NCI-H82 treated with DMSO at 0.1 percent for 48 hours (cell line): ENCODE data around the gene SIRT4.

ENCODE experiments used
- DNase-seq: peaks from one replicate; lab custom pipeline; 2025; ENCODE audit not compliant: unreplicated experiment; lab: John Stamatoyannopoulos, UW

The SIRT4 gene

GRCh38 chr12:120278137-120279069 is 23.7 kb upstream of the SIRT4 start:
- DNase-seq, result no peak

- no peak for DNase-seq
These were observed 18.8 kb upstream of the SIRT4 start for GRCh38 chr12:120283318-120283717.

- no peak for DNase-seq
These were observed 17.7 kb upstream of the SIRT4 start for GRCh38 chr12:120284381-120284780.

- DNase-seq, result no peak
These were observed 15.2 kb upstream of the SIRT4 start for GRCh38 chr12:120286768-120287490.

GRCh38 chr12:120287491-120287890 is 14.6 kb upstream of the SIRT4 start:
- DNase-seq, result no peak

GRCh38 chr12:120290609-120291305 is 11.4 kb upstream of the SIRT4 start:
- DNase-seq, result no peak

GRCh38 chr12:120292411-120292660 is 9.8 kb upstream of the SIRT4 start:
- DNase-seq, result no peak

- peak; percentile 97 for DNase-seq
These were observed 9.2 kb upstream of the SIRT4 start, which contains the start of gene RNU4-1 for GRCh38 chr12:120292661-120293531. RNU4-1 (minus strand) TSS chr12:120293237.

- no peak for DNase-seq
These were observed 12.1 kb downstream of the SIRT4 start for GRCh38 chr12:120314220-120314619.

- DNase-seq, result no peak
These were observed 14.7 kb downstream of the SIRT4 start for GRCh38 chr12:120316798-120317223.

GRCh38 chr12:120317224-120318105 is 15.3 kb downstream of the SIRT4 start:
- DNase-seq, result peak; percentile 100

- DNase-seq, result peak; percentile 93
These were observed 19.5 kb downstream of the SIRT4 start for GRCh38 chr12:120321382-120322202.

- DNase-seq, result no peak
These were observed 21.7 kb downstream of the SIRT4 start for GRCh38 chr12:120323772-120324171.

- DNase-seq, result no peak
These were observed 22.8 kb downstream of the SIRT4 start for GRCh38 chr12:120324841-120325417.

GRCh38 chr12:120327593-120327992 is 25.5 kb downstream of the SIRT4 start, which contains the start of gene PLA2G1B:
PLA2G1B (minus strand) TSS chr12:120327779; CDS start chr12:120327753, 26 bp downstream.
- no peak for DNase-seq

GRCh38 chr12:120328228-120328627 is 26.1 kb downstream of the SIRT4 start:
- DNase-seq, result no peak

GRCh38 chr12:120331390-120331789 is 29.3 kb downstream of the SIRT4 start:
- no peak for DNase-seq

GRCh38 chr12:120332041-120332440 is 29.9 kb downstream of the SIRT4 start:
- no peak for DNase-seq
